ENCODE results near the gene BMP4.

Gene BMP4

DNA sequence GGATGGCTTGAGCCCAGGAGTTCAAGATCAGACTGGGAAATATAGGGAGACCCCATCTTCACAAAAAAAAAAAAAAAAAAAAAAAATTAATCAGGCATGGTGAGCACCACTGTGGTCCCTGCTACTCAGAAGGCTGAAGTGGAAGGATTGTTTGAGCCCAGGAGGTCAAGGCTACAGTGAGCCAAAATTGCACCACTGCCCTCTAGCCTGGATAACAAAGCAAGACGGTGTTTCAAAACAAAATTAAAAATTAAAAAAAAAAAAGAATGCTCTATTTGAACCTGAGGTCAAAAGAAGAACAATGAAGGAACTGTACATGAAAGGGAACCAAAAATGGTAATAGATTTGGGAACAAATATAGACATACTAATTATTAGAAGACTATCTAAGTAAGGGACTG lies 40.4 kb downstream of the BMP4 start:
- Histone ChIP-seq H3K9me3 (ENCODE audit: insufficient read depth, low read depth, low read length) (no peaks in the 10 kb centered on the region), H3K9ac (ENCODE audit: low read depth, low read length) (no peak overlapping the region), H3K27ac (ENCODE audit: low read depth, low read length) (no peak overlapping the region), H3K27me3 (ENCODE audit: insufficient read depth, low read length) (no peaks in the 10 kb centered on the region), H3K4me1 (ENCODE audit: insufficient read depth, low read length) (peaks cover 14% of the 10 kb centered on the region), H3K36me3 (ENCODE audit: insufficient read depth, low read length) (no peaks in the 10 kb centered on the region), H3K4me3 (ENCODE audit: low read length) (no peak overlapping the region)
- no CpG with 5 or more reads among the region's 1 CpG for WGBS

DNA sequence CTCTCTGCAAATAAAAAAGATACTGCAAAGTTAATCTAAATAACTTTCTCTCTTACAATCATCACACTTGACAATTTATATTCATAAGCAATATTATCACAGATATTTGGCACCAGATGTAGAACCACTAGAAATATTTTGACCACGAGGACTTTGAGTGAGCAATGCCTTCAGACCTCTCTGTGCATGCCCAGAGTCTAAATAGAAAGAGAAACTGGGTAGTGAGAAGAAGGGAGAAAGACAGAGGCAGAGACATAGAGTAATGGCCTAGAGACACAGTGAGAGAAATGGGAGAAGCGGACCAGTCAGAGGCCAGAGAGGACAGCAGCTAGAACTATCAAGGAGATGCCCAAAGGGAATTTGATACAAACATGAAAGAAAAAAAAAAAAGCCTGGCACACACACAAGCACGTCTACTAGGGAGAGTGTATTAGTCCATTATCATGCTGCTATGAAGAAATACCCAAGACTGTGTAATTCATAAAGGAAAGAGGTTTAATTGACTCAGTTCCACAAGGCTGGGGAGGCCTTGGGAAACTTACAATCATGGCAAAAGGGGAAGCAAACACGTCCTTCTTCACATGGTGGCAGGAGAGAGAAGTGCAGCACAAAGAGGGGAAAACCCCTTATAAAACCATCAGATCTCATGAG lies 41.1 kb downstream of the BMP4 start:
- Histone ChIP-seq H3K36me3 (ENCODE audit: insufficient read depth, low read length) (no peaks in the 10 kb centered on the region), H3K27ac (ENCODE audit: low read depth, low read length) (no peak overlapping the region), H3K4me1 (ENCODE audit: insufficient read depth, low read length) (peaks cover 6% of the 10 kb centered on the region), H3K9ac (ENCODE audit: low read depth, low read length) (no peak overlapping the region), H3K27me3 (ENCODE audit: insufficient read depth, low read length) (no peaks in the 10 kb centered on the region), H3K4me3 (ENCODE audit: low read length) (no peak overlapping the region), H3K9me3 (ENCODE audit: insufficient read depth, low read depth, low read length) (no peaks in the 10 kb centered on the region)
- 87% methylated on average over 4 of the region's 4 CpGs for WGBS

DNA sequence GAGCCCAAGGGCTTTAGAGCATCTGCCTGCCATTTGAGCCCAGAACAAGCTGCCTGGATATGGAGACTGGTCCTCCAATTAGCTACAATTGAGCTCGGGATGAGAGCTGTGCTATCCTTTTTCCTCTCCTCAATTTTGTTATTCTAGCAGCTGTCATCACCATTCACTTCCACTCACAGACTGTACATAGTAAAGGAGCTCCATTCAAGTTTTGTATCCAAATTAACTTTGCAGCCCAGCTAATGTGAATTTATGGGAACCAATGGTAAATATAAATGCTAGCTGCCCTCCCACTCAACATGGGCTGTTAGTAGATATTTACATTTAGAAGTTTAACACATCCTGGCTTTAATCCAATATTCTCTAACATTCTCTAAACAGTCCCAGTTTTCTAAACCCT lies 44.6 kb downstream of the BMP4 start:
- Histone ChIP-seq H3K27ac (ENCODE audit: low read depth, low read length) (no peak overlapping the region), H3K9me3 (ENCODE audit: insufficient read depth, low read depth, low read length) (no peaks in the 10 kb centered on the region), H3K27me3 (ENCODE audit: insufficient read depth, low read length) (no peaks in the 10 kb centered on the region), H3K36me3 (ENCODE audit: insufficient read depth, low read length) (no peaks in the 10 kb centered on the region), H3K4me1 (ENCODE audit: insufficient read depth, low read length) (no peaks in the 10 kb centered on the region), H3K4me3 (ENCODE audit: low read length) (no peak overlapping the region), H3K9ac (ENCODE audit: low read depth, low read length) (no peak overlapping the region)
- 83% methylated on average over 1 of the region's 1 CpG for WGBS

DNA sequence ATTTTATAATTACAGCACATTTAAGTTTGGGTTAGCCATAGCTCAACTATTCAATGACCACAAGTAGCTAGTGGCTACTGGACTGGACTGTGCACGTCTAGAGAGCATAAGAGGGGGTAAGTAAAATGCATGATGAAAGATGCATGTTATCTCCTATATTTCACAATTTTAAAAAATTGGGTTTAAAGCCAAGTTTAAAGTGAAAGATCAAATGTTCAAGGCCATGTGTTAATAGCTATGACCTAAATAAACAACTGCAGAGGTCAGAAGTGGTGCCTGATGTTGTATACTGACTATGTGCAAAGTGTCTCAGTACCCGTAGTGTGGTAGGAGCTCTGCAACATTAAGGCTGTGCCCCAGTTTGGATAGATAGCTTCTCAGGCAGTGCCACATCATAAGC lies 48.2 kb downstream of the BMP4 start:
- H3K9ac ChIP-seq (ENCODE audit: low read depth, low read length), result no peak overlapping the region
- no peaks in the 10 kb centered on the region for H3K4me1 ChIP-seq (ENCODE audit: insufficient read depth, low read length)
- H3K27me3 ChIP-seq (ENCODE audit: insufficient read depth, low read length), result no peaks in the 10 kb centered on the region
- H3K9me3 ChIP-seq (ENCODE audit: insufficient read depth, low read depth, low read length), result peaks cover 7% of the 10 kb centered on the region; the same call in 1 of the 2 replicates
- no peak overlapping the region for H3K4me3 ChIP-seq (ENCODE audit: low read length)
- 94% methylated on average over 1 of the region's 2 CpGs for whole genome bisulfite sequencing
- no peaks in the 10 kb centered on the region for H3K36me3 ChIP-seq (ENCODE audit: insufficient read depth, low read length)
- no peak overlapping the region for H3K27ac ChIP-seq (ENCODE audit: low read depth, low read length)

DNA sequence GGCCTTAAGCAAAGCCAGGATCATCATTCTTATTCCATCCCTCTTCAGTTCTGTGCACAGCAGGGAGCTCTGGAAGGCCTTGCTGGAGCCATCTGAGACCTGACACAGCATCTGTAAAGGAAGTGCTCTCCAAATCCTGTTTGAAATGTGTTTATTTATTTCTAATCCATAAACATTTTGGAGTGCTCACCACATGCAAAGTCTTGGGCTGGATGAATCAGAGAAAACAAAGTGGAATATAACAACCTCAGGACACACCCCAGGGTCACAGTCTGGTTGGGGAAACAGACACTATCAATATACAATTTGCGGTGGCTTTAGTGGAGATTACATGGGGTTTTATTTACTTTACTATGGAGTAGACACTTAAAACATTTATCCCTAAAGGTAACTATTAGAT lies 54.3 kb downstream of the BMP4 start:
- H3K36me3 ChIP-seq (ENCODE audit: insufficient read depth, low read length), result no peaks in the 10 kb centered on the region
- H3K4me1 ChIP-seq (ENCODE audit: insufficient read depth, low read length), result no peaks in the 10 kb centered on the region
- no peak overlapping the region for H3K9ac ChIP-seq (ENCODE audit: low read depth, low read length)
- H3K4me3 ChIP-seq (ENCODE audit: low read length), result no peak overlapping the region
- H3K27ac ChIP-seq (ENCODE audit: low read depth, low read length), result no peak overlapping the region
- no peaks in the 10 kb centered on the region for H3K27me3 ChIP-seq (ENCODE audit: insufficient read depth, low read length)
- peaks cover 7% of the 10 kb centered on the region; the same call in 1 of the 2 replicates for H3K9me3 ChIP-seq (ENCODE audit: insufficient read depth, low read depth, low read length)
- WGBS, result no CpG with 5 or more reads among the region's 1 CpG

DNA sequence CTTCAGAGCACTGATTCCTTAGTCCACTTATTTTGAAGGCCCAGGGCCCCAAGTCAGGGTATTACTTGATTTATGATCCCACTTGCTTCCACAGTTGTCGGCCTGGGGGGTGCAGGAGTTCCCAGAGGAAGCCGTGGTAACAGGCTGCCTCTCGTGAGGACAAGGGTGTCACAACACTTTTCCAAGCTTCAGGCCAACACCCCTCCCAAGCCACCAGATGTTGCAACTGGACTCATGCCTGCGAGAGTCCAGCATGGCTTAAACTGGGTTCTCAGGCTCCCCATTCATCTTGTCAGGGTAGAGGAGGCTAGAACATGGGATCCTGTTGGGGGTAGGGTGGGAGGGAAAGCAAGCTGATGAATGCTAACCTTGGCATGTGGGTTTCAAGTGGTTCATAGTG lies 56.1 kb downstream of the BMP4 start:
- 95% methylated on average over 4 of the region's 4 CpGs for WGBS
- no peak overlapping the region for H3K27ac ChIP-seq (ENCODE audit: low read depth, low read length)
- H3K9ac ChIP-seq (ENCODE audit: low read depth, low read length), result no peak overlapping the region
- no peaks in the 10 kb centered on the region for H3K36me3 ChIP-seq (ENCODE audit: insufficient read depth, low read length)
- no peak overlapping the region for H3K4me3 ChIP-seq (ENCODE audit: low read length)
- no peaks in the 10 kb centered on the region for H3K9me3 ChIP-seq (ENCODE audit: insufficient read depth, low read depth, low read length)
- H3K27me3 ChIP-seq (ENCODE audit: insufficient read depth, low read length), result no peaks in the 10 kb centered on the region
- no peaks in the 10 kb centered on the region for H3K4me1 ChIP-seq (ENCODE audit: insufficient read depth, low read length)

All from HUES64 (cell line).